Measurements from ENCODE around the gene EPHB3. TPM values are rescaled to one million over a fixed set of nuclear protein-coding genes. Genes with fewer than 3 reads are reported as not detected.

The EPHB3 gene
- total and polyA plus RNA-seq, 7 donors = 1.6 to 20.2 (median 1.9) TPM

DNA sequence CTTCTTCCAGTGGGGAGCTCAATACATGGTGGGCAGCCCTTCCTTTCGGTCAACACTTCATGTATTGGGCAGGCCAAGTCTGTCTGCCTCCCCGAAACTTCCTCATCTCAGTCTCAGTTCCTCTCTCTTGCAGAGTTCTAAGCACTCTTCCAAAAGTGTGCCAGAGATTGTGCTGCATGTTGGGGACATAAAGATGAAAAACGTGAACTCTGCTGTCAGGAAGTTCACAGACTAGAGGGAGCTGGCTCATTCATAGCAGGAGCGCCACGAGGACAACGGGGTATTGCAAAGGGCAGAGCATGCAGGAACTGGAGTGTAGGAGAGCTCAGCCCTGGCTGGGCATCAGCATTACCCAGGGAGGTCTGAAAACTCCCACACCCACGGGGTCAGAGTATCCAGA, 15.3 kb upstream of the EPHB3 start:
- peak; percentile 67 for DNase-seq
- Histone ChIP-seq H3K27me3 (peaks cover 0 to 17% (median 8%) of the 10 kb centered on the region in 3 donors), H3K4me3 (no peak overlapping the region), H3K36me3 (no peaks in the 10 kb centered on the region), H3K4me1 (peaks cover 0 to 7% (median 3%) of the 10 kb centered on the region in 4 donors), H3K9me3 (no peaks in the 10 kb centered on the region), H3K27ac (no peak overlapping the region)
- no peak for TF ChIP-seq POLR2A (IDR thresholded peaks at IDR 0.05)
- TF ChIP-seq, protein P1, sequence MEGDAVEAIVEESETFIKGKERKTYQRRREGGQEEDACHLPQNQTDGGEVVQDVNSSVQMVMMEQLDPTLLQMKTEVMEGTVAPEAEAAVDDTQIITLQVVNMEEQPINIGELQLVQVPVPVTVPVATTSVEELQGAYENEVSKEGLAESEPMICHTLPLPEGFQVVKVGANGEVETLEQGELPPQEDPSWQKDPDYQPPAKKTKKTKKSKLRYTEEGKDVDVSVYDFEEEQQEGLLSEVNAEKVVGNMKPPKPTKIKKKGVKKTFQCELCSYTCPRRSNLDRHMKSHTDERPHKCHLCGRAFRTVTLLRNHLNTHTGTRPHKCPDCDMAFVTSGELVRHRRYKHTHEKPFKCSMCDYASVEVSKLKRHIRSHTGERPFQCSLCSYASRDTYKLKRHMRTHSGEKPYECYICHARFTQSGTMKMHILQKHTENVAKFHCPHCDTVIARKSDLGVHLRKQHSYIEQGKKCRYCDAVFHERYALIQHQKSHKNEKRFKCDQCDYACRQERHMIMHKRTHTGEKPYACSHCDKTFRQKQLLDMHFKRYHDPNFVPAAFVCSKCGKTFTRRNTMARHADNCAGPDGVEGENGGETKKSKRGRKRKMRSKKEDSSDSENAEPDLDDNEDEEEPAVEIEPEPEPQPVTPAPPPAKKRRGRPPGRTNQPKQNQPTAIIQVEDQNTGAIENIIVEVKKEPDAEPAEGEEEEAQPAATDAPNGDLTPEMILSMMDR (IDR thresholded peaks at IDR 0.05) = no peak
- 33 to 39% methylated on average over 7 of the region's 7 CpGs for WGBS, 2 donors
- intact Hi-C loops (cut with DNase I) = no loop called here

DNA sequence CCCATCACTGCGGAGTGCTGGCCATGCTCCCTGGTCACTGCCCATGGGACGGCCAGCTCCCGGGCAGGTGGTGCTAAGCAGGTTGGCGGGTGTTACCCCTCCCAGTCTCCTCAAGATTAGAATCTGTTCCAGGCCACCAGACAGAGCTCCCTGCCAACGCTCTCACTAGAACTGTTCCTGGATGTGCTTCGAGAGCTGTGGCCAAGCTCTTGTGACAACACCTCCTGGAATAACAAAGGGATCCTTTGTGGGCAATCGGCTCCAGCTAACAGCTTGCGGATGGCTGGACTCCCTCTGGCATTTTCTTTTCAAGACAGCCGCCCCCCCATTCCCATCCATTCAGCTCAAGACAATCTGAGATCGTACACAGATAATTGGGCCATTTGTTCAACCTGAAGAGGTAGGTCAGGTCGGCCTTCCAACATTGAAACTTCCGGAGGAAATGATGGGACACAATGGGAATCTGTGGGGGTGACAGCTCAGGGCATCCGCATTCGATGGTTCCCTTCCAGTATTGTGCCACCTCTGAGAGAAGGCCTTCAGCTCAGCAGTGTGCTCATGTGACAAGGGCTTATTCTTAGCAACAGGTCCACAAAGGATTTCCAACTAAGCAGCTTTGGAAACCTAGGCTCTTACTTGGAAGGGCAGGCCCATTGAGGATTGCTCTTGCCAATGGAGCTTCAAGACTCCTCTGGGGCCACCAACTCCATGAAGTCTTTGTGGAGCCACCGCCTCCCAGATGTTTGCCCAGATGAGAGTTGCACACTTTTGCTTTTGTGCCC, 11.6 kb upstream of the EPHB3 start:
- no peaks in the 10 kb centered on the region for H3K27me3 ChIP-seq
- no peaks in the 10 kb centered on the region for H3K36me3 ChIP-seq
- H3K4me3 ChIP-seq = no peak overlapping the region
- H3K27ac ChIP-seq = no peak overlapping the region
- H3K9me3 ChIP-seq = no peaks in the 10 kb centered on the region
- TF ChIP-seq, protein P1 (IDR thresholded peaks at IDR 0.05) = no peak
- no peak for TF ChIP-seq POLR2A (IDR thresholded peaks at IDR 0.05)
- 50 to 78% methylated on average over 15 of the region's 15 CpGs for WGBS, 2 donors
- no peak for DNase-seq
- H3K4me1 ChIP-seq = no peaks in the 10 kb centered on the region
- intact Hi-C loops (cut with DNase I) = no loop called here

DNA sequence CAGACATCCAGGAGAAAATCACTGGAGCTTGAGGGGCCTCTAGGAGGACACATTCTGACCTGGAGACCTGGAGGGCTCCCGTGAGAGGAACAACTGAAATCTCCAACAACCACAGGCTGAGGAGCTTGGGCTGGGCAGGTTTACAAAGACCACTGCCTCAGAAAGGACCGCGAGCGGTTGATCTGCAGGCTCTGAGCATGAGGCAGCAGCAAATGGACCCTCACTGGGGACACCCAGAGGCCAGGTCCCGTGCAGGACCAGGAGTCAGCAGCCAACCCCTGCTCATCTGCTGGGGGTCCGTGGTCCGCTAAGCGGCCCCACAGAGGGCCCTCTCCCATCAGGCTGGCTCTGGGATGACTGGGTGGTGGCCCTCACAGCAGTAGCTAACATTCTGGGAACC, 10.5 kb upstream of the EPHB3 start:
- no peaks in the 10 kb centered on the region for H3K4me1 ChIP-seq
- H3K27ac ChIP-seq = no peak overlapping the region
- no peak overlapping the region for H3K4me3 ChIP-seq
- 91 to 94% methylated on average over 8 of the region's 8 CpGs for WGBS, 2 donors
- no peaks in the 10 kb centered on the region for H3K27me3 ChIP-seq
- no peaks in the 10 kb centered on the region for H3K36me3 ChIP-seq
- intact Hi-C loops (cut with DNase I) = no loop called here
- DNase-seq = no peak
- H3K9me3 ChIP-seq = no peaks in the 10 kb centered on the region
- TF ChIP-seq EP300 (IDR thresholded peaks at IDR 0.05) = no peak
- no peak for TF ChIP-seq POLR2A (IDR thresholded peaks at IDR 0.05)
- TF ChIP-seq, protein P1 (IDR thresholded peaks at IDR 0.05) = no peak
- no peak for TF ChIP-seq POLR2AphosphoS5 (IDR thresholded peaks at IDR 0.05)

DNA sequence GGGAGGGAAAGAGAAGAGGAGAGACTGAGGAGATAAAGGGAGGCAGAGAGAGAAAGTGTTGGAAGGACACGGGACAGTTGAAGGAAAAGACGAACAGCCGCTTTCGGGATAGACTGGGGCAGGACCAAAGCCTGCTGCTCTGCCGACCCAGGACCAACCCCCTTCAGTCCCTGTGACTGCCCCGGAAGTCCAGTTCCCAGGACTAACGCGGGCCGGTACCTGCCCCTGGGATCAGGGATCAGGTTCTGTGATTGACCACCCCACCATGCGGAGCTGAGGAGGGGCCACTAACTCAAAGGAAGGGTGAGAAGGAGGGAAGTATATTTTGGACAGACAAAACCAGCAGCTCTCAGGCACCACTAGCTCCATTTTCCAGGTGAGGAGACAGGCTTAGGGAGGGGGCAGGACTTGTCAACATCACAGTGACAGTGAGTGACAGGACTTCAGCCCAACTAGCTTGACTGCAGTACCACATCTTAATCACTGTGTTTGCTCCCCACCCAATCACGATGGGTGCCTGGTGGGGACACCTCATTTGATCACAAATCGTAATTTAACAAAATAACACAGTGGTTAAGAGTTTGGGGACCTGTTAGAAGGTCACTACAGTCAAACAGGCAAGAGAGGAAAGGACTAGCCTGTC, 9.8 kb upstream of the EPHB3 start:
- no peak for TF ChIP-seq EP300 (IDR thresholded peaks at IDR 0.05)
- TF ChIP-seq POLR2AphosphoS5 (IDR thresholded peaks at IDR 0.05) = no peak
- no peak for TF ChIP-seq POLR2A (IDR thresholded peaks at IDR 0.05)
- TF ChIP-seq, protein P1 (IDR thresholded peaks at IDR 0.05) = no peak
- DNase-seq = no peak
- intact Hi-C loops (cut with DNase I) = no loop called here
- no peaks in the 10 kb centered on the region for H3K36me3 ChIP-seq
- H3K4me3 ChIP-seq = no peak overlapping the region
- no peak overlapping the region for H3K27ac ChIP-seq
- no peaks in the 10 kb centered on the region for H3K9me3 ChIP-seq
- no peaks in the 10 kb centered on the region for H3K27me3 ChIP-seq
- 93 to 95% methylated on average over 12 of the region's 12 CpGs for WGBS, 2 donors
- H3K4me1 ChIP-seq = no peaks in the 10 kb centered on the region

Measured in sigmoid colon (tissue), 7 donors.